Pancreas (tissue), 10 donors: ENCODE data around the gene LIMK1. TPM values are rescaled to one million over a fixed set of nuclear protein-coding genes. Genes with fewer than 3 reads are reported as not detected.

Experiments
- ATAC-seq, 4 donors: fragments of 200-7000 bp; cut with Tn5 transposase; one replicate each; pipeline versions ENCODE4 v1.8.0 to v1.9.1; 2020; ENCODE audit warnings: mild to moderate bottlenecking in 4 of 4, moderate library complexity in 4 of 4
- DNase-seq, 6 donors: peaks; one replicate each; pipeline ENCODE4 v3.0.0-alpha.2; 2020
- FAIRE-seq: peaks from 2 replicates; lab custom pipeline; 2012; peaks lifted over from hg19 to GRCh38; lab: Jason Lieb, UNC
- H3K27ac ChIP-seq, 4 donors: fragments of 200-600 bp; sonication (generic); 1 replicate in 3 of 4; 2 replicates in 1 of 4; pipeline versions ENCODE4 v1.5.0 to v1.8.0; 2020
- H3K27me3 ChIP-seq, 4 donors: fragments of 200-600 bp; one replicate each; pipeline ENCODE4 v1.8.0; 2021
- H3K36me3 ChIP-seq, 3 donors: fragments of 200-600 bp; sonication (generic) in 1 of 3; one replicate each; pipeline versions ENCODE4 v1.5.0 to v1.8.0; 2020 to 2021
- H3K4me1 ChIP-seq, 3 donors: fragments of 200-600 bp; one replicate each; pipeline ENCODE4 v1.8.0; 2021
- H3K4me3 ChIP-seq, 4 donors: fragments of 200-600 bp; sonication (generic) in 2 of 4; one replicate each; pipeline versions ENCODE4 v1.5.0 to v1.8.0; 2020 to 2021
- H3K9me3 ChIP-seq, 4 donors: fragments of 200-600 bp; one replicate each; pipeline ENCODE4 v1.8.0; 2021
- WGBS, 2 donors: extraction: QIAGEN DNeasy Blood & Tissue Kit; methylation state at CpG; one replicate each; pipeline ENCODE4 v1.1.7; 2013; 5-methylcytosine and 5-hydroxymethylcytosine counted together
- intact Hi-C, 3 donors: fragments of 100-400 bp; cut with DNase I; formaldehyde crosslinking; loops; one replicate each; pipeline versions ENCODE4 v1.11.1 to v1.14.2; 2022
- polyA plus RNA-seq, 2 donors: library from polyadenylated mRNA; stranded (reverse); fragments of 200-250 nt; gene quantifications; one replicate each; pipeline ENCODE4 v1.2.3, GENCODE V29; 2013
- total RNA-seq, 6 donors: library from RNA; stranded (reverse); fragmentation: NEBNext Ultra II Directional in 4 of 6; extraction: Animal tissue kit (Norgen Biotek cat#: 25700) in 4 of 6; gene quantifications; one replicate each; pipeline versions ENCODE4 v1.2.1 to v1.2.4, GENCODE V29; 2021 to 2023
- TF ChIP-seq, protein P1 (sequence below), 4 donors: fragments of 200-600 bp; sonication (generic) in 3 of 4; IDR thresholded peaks; one replicate each; pipeline versions ENCODE4 v1.5.0 to v1.8.0; 2021; ENCODE audit warnings: antibody characterized with exemption in 4 of 4
- donor health status: healthy with polysubstance abuse.
- donor health status: DM: no; HTN: no; CAD: no; lungs with moderate emphysema.
- donor health status: DM: no; HTN: no; CAD: no.
- donor health status: control.
- donor health status: control.
- donor health status: Bipolar disorder and iron deficiency.
- donor health status: DM: yes; HTN: yes; CAD: no.
- donor health status: DM: no; HTN: no; CAD: no.
- donor health status: DM: no; HTN: no; CAD: no.
- donor health status: DM: yes; HTN: yes; CAD: no.

LIMK1 gene
- total and polyA plus RNA-seq, 8 donors: 4.9 to 22.6 (median 8.5) TPM

DNA sequence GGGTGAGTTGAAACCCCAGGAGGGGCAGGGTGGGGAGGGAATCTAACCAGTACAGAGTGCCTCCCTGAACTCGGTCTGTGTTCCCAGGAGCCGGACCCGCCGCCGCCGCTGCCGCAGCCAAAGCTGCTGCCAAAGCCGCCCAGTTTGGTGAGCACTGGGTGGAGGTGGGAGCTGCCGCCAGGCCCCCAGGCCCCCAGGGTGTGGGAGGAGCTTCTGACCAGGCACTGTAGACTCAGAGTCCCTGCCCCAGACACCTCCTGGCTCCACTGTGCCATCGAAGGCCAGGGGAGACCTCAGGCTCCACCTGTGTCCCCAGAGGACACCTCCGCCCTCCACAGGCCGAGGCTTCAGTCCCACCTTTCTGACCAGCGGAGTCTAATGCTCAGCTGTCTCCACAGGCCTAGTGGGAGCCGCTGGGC lies 20.4 kb upstream of the LIMK1 start:
- Histone ChIP-seq H3K4me3 (no peak overlapping the region), H3K4me1 (peaks cover 23 to 30% (median 25%) of the 10 kb centered on the region in 3 donors), H3K36me3 (peaks cover 0 to 5% (median 0%) of the 10 kb centered on the region in 3 donors), H3K27me3 (no peaks in the 10 kb centered on the region), H3K9me3 (no peaks in the 10 kb centered on the region), H3K27ac (peak overlapping the region in 1 of 4 donors; percentile 94)
- 91 to 95% methylated on average over 14 of the region's 14 CpGs for WGBS, 2 donors
- intact Hi-C loops: loop anchor here in 2 of 3 donors (10.0 kb wide), 2 partner anchors 112 to 122 kb away; partner anchors contain the start of gene EIF4H (in 1 of the 2)
- TF ChIP-seq, protein P1, sequence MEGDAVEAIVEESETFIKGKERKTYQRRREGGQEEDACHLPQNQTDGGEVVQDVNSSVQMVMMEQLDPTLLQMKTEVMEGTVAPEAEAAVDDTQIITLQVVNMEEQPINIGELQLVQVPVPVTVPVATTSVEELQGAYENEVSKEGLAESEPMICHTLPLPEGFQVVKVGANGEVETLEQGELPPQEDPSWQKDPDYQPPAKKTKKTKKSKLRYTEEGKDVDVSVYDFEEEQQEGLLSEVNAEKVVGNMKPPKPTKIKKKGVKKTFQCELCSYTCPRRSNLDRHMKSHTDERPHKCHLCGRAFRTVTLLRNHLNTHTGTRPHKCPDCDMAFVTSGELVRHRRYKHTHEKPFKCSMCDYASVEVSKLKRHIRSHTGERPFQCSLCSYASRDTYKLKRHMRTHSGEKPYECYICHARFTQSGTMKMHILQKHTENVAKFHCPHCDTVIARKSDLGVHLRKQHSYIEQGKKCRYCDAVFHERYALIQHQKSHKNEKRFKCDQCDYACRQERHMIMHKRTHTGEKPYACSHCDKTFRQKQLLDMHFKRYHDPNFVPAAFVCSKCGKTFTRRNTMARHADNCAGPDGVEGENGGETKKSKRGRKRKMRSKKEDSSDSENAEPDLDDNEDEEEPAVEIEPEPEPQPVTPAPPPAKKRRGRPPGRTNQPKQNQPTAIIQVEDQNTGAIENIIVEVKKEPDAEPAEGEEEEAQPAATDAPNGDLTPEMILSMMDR (IDR thresholded peaks at IDR 0.05): no peak
- DNase-seq (peak in 2 of 6 donors; percentile 24 to 56), FAIRE-seq (no peak), ATAC-seq (no peak)

DNA sequence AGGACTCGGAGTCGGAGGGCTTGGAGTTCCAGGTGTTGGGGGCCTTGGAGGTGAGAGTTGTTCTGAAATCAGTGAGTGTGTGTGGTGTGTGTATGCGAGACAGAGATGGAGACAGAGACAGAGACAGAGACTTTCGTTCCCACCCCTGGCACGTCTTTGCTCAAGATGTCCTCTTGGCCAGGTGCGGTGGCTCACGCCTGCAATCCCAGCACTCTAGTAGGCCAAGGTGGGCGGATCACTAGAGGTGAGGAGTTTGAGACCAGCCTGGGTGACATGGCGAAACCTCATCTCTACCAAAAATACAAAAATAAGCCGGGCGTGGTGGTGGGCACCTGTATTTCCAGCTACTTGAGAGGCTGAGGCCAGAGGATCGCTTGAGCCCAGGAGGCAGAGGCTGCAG lies 20.0 kb upstream of the LIMK1 start:
- 92 to 96% methylated on average over 12 of the region's 12 CpGs for WGBS, 2 donors
- intact Hi-C loops: loop anchor here in 2 of 3 donors (10.0 kb wide), 2 partner anchors 111 to 121 kb away; partner anchors contain the start of gene EIF4H (in 1 of the 2)
- no peak overlapping the region for H3K4me3 ChIP-seq

GRCh38 chr7:74064696-74065095 lies 18.9 kb upstream of the LIMK1 start:
- Histone ChIP-seq H3K27ac (no peak overlapping the region), H3K4me1 (peaks cover 15 to 26% (median 22%) of the 10 kb centered on the region in 3 donors), H3K9me3 (no peaks in the 10 kb centered on the region), H3K36me3 (peaks cover 0 to 5% (median 0%) of the 10 kb centered on the region in 3 donors), H3K4me3 (no peak overlapping the region), H3K27me3 (no peaks in the 10 kb centered on the region)
- DNase-seq: no peak
- ATAC-seq: no peak
- intact Hi-C loops: loop anchor here in 2 of 3 donors (5.0 to 10.0 kb wide), 3 partner anchors 110 to 143 kb away; partner anchors contain the start of gene EIF4H (in 1 of the 2)
- TF ChIP-seq, protein P1 (IDR thresholded peaks at IDR 0.05): no peak
- WGBS, 2 donors: 90 to 91% methylated on average over 4 of the region's 4 CpGs
- no peak for FAIRE-seq

More for the DNA sequence above, 20.0 kb upstream of the LIMK1 start:
- Histone ChIP-seq H3K27me3 (no peaks in the 10 kb centered on the region), H3K9me3 (no peaks in the 10 kb centered on the region), H3K36me3 (peaks cover 0 to 5% (median 0%) of the 10 kb centered on the region in 3 donors), H3K27ac (no peak overlapping the region), H3K4me1 (peaks cover 23 to 30% (median 25%) of the 10 kb centered on the region in 3 donors)
- DNase-seq: no peak
- TF ChIP-seq, protein P1 (IDR thresholded peaks at IDR 0.05): no peak
- no peak for ATAC-seq
- FAIRE-seq: no peak

- H3K36me3 ChIP-seq: peaks cover 0 to 5% (median 0%) of the 10 kb centered on the region in 3 donors
- intact Hi-C loops: loop anchor here in 2 of 3 donors (5.0 to 10.0 kb wide), 3 partner anchors 108 to 141 kb away; partner anchors contain the start of gene EIF4H (in 1 of the 2)
- TF ChIP-seq, protein P1 (IDR thresholded peaks at IDR 0.05): no peak
- no peaks in the 10 kb centered on the region for H3K27me3 ChIP-seq
- no peak for FAIRE-seq
- ATAC-seq: no peak
- H3K4me3 ChIP-seq: no peak overlapping the region
- peak in 1 of 6 donors; percentile 44 for DNase-seq
- H3K27ac ChIP-seq: no peak overlapping the region
- H3K4me1 ChIP-seq: peaks cover 5 to 8% (median 6%) of the 10 kb centered on the region in 3 donors
- no peaks in the 10 kb centered on the region for H3K9me3 ChIP-seq
- 78 to 86% methylated on average over 3 of the region's 3 CpGs for WGBS, 2 donors
These were observed 17.0 kb upstream of the LIMK1 start for GRCh38 chr7:74066626-74067025.
